Osteocyte (in vitro differentiated cells): ENCODE data around the gene RBM25. TPM values are rescaled to one million over a fixed set of nuclear protein-coding genes. Genes with fewer than 3 reads are reported as not detected.
"Not testable (repeated sequence)": the region's sequence is repeated elsewhere in the genome, so short reads cannot be mapped to it uniquely, and the experiment has no call there.

ENCODE experiments used
- DNase-seq: peaks from one replicate; pipeline ENCODE4 v3.0.0; 2021; ENCODE audit warnings: mixed read lengths; ENCODE audit not compliant: unreplicated experiment; ENCODE audit errors: extremely low spot score
- H3K27ac Mint-ChIP-seq: one replicate; pipeline ENCODE4 v1.8.0; 2021; ENCODE audit warnings: mild to moderate bottlenecking, mixed read lengths; ENCODE audit not compliant: unreplicated experiment
- H3K27me3 Mint-ChIP-seq: one replicate; pipeline ENCODE4 v1.8.0; 2021; ENCODE audit warnings: mixed read lengths; ENCODE audit not compliant: unreplicated experiment
- H3K36me3 Mint-ChIP-seq: one replicate; pipeline ENCODE4 v1.8.0; 2021; ENCODE audit warnings: mixed read lengths; ENCODE audit not compliant: unreplicated experiment
- H3K4me1 Mint-ChIP-seq: one replicate; pipeline ENCODE4 v1.8.0; 2021; ENCODE audit warnings: mixed read lengths; ENCODE audit not compliant: unreplicated experiment
- H3K4me3 Mint-ChIP-seq: one replicate; pipeline ENCODE4 v1.8.0; 2021; ENCODE audit warnings: mild to moderate bottlenecking, moderate library complexity, mixed read lengths; ENCODE audit not compliant: unreplicated experiment
- H3K9me3 Mint-ChIP-seq: one replicate; pipeline ENCODE4 v1.8.0; 2021; ENCODE audit warnings: mixed read lengths; ENCODE audit not compliant: unreplicated experiment
- CTCF ChIP-seq: fragments of 200-600 bp; sonication (generic); IDR thresholded peaks from 2 replicates; pipeline ENCODE4 v1.5.0; 2021; ENCODE audit warnings: antibody characterized with exemption, mild to moderate bottlenecking, moderate library complexity
- total RNA-seq: library from RNA; stranded (reverse); gene quantifications from 2 replicates; pipeline ENCODE4 v1.2.1, GENCODE V29; 2021

Gene RBM25
- total RNA-seq, 1 donor from 2014 or later: 62.7 TPM

- H3K4me3 Mint-ChIP-seq: peak overlapping the region; percentile 89
- no peaks in the 10 kb centered on the region for H3K9me3 Mint-ChIP-seq
- H3K27me3 Mint-ChIP-seq: no peaks in the 10 kb centered on the region
- TF ChIP-seq CTCF: no peak
- DNase-seq: no peak
- H3K36me3 Mint-ChIP-seq: peaks cover 23% of the 10 kb centered on the region
- peak overlapping the region; percentile 90 for H3K27ac Mint-ChIP-seq
- peaks cover 46% of the 10 kb centered on the region for H3K4me1 Mint-ChIP-seq
These were observed 32.8 kb upstream of the RBM25 start for GRCh38 chr14:73025544-73025943.

DNA sequence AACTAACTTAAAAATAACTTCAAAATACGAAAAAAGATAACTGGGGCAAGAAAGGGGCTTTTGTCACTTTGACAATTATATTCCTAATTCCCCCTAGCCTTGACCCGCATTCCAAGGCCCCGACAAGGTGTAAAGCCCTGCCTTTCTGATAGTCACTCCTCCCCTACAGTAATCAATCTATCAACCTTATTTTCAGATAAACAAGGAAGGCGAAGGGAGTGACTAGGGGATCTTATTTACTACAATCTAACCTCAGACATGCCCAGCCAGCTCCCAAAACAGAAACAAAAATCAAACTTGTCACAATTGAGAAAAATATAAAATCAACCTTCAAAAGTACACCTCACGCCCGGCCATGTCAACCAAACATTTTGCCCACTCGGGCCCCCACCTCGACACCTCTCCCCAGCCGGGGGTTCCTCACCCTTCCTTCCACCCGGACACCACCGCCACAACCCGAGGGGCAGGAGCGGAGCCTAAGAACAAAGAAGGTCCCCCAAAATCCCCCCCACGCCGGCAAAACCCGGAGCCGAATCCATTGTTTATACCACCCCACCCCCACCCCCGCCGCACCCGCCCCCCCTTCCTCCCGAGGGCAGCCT lies 32.0 kb upstream of the RBM25 start:
- DNase-seq: no peak
- Mint-ChIP-seq H3K4me3 (peak overlapping the region; percentile 89), H3K9me3 (no peaks in the 10 kb centered on the region), H3K4me1 (peaks cover 46% of the 10 kb centered on the region), H3K27ac (peak overlapping the region; percentile 90), H3K36me3 (peaks cover 23% of the 10 kb centered on the region), H3K27me3 (no peaks in the 10 kb centered on the region)
- TF ChIP-seq CTCF: no peak

GRCh38 chr14:73026845-73027542 lies 31.3 kb upstream of the RBM25 start, which contains the start of gene ZFYVE1:
Gene ZFYVE1, minus strand, starts transcription at chr14:73027106. Its CDS starts 2,598 bp downstream, at chr14:73024508.
- DNase-seq: peak; percentile 98
- Mint-ChIP-seq H3K27ac (peak within 1 kb of the TSS; percentile 92), H3K4me3 (peak within 1 kb of the TSS; percentile 94), H3K27me3 (no peaks in the 10 kb centered on the region), H3K36me3 (peaks cover 22% of the 10 kb centered on the region), H3K4me1 (peaks cover 39% of the 10 kb centered on the region), H3K9me3 (no peaks in the 10 kb centered on the region)
- TF ChIP-seq CTCF: no peak

DNA sequence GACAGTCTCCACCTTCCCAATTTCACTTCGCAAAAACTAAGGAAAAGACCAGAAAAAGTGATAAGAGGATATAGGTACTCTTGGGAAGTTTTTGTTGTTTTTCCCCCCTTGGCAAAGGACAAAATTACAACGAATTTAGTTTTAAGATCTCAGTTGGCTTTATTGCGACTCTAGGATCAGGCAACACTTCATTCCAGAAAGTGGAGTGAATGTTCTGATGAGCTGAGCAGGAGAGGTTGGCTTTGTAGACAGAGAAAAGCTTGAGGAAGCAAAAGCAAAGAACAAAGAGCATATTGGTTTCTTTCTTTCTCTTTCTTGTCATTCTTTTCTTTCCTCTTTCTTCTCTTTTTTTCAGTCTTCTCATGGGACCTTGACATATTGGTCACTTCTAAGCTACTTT lies 30.8 kb upstream of the RBM25 start:
- H3K27me3 Mint-ChIP-seq: no peaks in the 10 kb centered on the region
- H3K36me3 Mint-ChIP-seq: peaks cover 18% of the 10 kb centered on the region
- DNase-seq: no peak
- TF ChIP-seq CTCF: no peak
- H3K4me3 Mint-ChIP-seq: peak overlapping the region; percentile 94
- peaks cover 34% of the 10 kb centered on the region for H3K4me1 Mint-ChIP-seq
- no peaks in the 10 kb centered on the region for H3K9me3 Mint-ChIP-seq
- peak overlapping the region; percentile 92 for H3K27ac Mint-ChIP-seq

DNA sequence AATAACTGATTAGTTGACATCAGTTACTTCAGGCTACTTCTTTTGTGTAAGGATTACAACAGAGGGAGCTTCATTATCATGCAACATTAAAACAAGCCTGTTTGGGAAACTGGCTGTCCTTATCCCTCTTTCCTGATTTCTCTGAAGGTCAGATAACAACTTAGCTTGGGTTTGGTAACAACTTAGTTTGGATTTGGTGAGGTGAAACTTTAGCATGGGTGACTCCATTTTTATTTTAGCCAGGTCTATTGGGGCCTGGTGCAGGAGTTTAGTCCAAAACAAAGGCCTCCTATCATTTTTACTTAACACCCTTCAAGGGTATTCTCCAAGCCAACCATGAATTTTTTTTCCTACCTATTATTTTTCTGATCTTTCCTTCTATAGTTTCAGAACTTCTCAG lies 30.4 kb upstream of the RBM25 start:
- Mint-ChIP-seq H3K4me1 (peaks cover 31% of the 10 kb centered on the region), H3K36me3 (peaks cover 14% of the 10 kb centered on the region), H3K9me3 (no peaks in the 10 kb centered on the region), H3K4me3 (no peak overlapping the region), H3K27ac (no peak overlapping the region), H3K27me3 (no peaks in the 10 kb centered on the region)
- no peak for DNase-seq
- TF ChIP-seq CTCF: no peak

DNA sequence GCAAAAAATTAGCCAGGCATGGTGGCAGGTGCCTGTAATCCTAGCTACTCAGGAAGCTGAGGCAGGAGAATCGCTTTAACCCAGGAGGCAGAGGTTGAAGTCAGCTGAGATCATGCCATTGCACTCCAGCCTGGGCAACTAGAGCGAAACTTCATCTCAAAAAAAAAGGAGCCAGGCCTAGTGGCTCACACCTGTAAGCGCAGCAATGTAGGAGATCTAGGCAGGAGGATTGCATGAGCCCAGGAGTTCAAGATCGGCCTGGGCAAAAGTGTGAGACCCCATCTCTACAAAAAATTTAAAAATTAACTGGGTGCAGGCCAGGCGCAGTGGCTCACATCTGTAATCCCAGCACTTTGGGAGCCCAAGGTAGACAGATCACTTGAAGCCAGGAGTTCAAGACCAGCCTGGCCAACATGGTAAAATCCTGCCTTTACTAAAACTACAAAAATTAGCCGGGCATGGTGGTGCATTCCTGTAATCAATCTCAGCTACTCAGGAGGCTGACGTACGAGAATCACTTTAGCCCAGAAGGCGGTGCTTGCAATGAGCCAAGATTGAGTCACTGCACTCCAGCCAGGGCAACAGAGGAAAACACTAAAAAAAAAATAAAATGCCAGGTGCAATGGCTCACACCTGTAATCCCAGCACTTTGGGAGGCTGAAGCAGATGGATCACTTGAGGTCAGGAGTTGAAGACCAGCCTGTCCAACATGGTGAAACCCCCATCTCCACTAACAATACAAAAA lies 21.5 kb upstream of the RBM25 start:
- DNase-seq, H3K9me3 Mint-ChIP-seq, H3K27me3 Mint-ChIP-seq, H3K4me3 Mint-ChIP-seq, H3K4me1 Mint-ChIP-seq, H3K36me3 Mint-ChIP-seq, H3K27ac Mint-ChIP-seq: not testable (repeated sequence)
